ENCODE results near the gene IRAK4. TPM values are rescaled to one million over a fixed set of nuclear protein-coding genes. Genes with fewer than 3 reads are reported as not detected.

The IRAK4 gene
- 51.5 TPM for total RNA-seq (2013)
- 10 to 100 TPM; 17.3 to 44.6 (median 29.0) TPM for polyA plus RNA-seq
- polyA minus RNA-seq, result 15.1 and 16.5 TPM in 2 replicates
- total RNA-seq, result 11.5 to 61.0 (median 42.4) reads per million in 11 experiments

GRCh38 chr12:43758728-43759563, at the start of gene IRAK4, which contains the start of gene PUS7L:
Gene IRAK4, plus strand, starts transcription at chr12:43758951. Its CDS starts 9,161 bp downstream, at chr12:43768112.
Gene PUS7L, minus strand, starts transcription at chr12:43758790. Its CDS starts 3,545 bp downstream, at chr12:43755245.
- H3K36me3 Mint-ChIP-seq, result peaks cover 14 to 16% of the 10 kb centered on the region in 2 donors

More at GRCh38 chr12:43758728-43759563, at the start of gene IRAK4, which contains the start of gene PUS7L:
- Histone ChIP-seq H3K79me2 (ENCODE audit: insufficient read depth, low read length) (peaks cover 64% of the 10 kb centered on the region), H3K36me3 (replicated peaks in 1 of 2; ENCODE audit: control insufficient read depth in 1 of 2, insufficient read depth in 2 of 2, low read length in 2 of 2) (peaks cover 3 to 23% of the 10 kb centered on the region in 2 donors), H3K4me2 (replicated peaks; ENCODE audit: extremely low read depth, low read length, poor library complexity, severe bottlenecking) (peak within 1 kb of the TSS; percentile 81), H3K4me1 (ENCODE audit: control insufficient read depth in 1 of 2, insufficient read depth in 2 of 2, low read length in 2 of 2) (peaks cover 32 to 46% of the 10 kb centered on the region in 2 donors), H4K20me1 (ENCODE audit: insufficient read depth, low read length) (peaks cover 18% of the 10 kb centered on the region), H2AFZ (ENCODE audit: insufficient read depth, low read depth, low read length, poor library complexity, severe bottlenecking) (peak within 1 kb of the TSS; percentile 93), H3K9me3 (replicated peaks in 1 of 2; ENCODE audit: control insufficient read depth in 1 of 2, insufficient read depth in 1 of 2, low read length in 2 of 2) (no peaks in the 10 kb centered on the region), H3K4me3 (replicated peaks in 1 of 3; ENCODE audit: low read depth in 2 of 3, low read length in 3 of 3) (peak within 1 kb of the TSS; percentile 65 to 89 (median 84)), H3K27ac (ENCODE audit: low read depth in 1 of 2, low read length in 2 of 2) (peak within 1 kb of the TSS; percentile 92 to 97), H3K9ac (ENCODE audit: insufficient read depth, low read length, poor library complexity, severe bottlenecking) (peak within 1 kb of the TSS; percentile 89), H3K27me3 (ENCODE audit: control insufficient read depth in 2 of 2, insufficient read depth in 2 of 2, low read length in 2 of 2) (no peaks in the 10 kb centered on the region)
- Mint-ChIP-seq H3K27ac (peak within 1 kb of the TSS; percentile 97 to 99 (median 98)), H3K4me1 (peaks cover 50% of the 10 kb centered on the region), H3K9me3 (no peaks in the 10 kb centered on the region), H3K27me3 (ENCODE audit: low read depth in 3 of 3) (peaks cover 0 to 4% (median 0%) of the 10 kb centered on the region in 3 donors), H3K4me3 (peak within 1 kb of the TSS; percentile 93 to 97)
- peak; percentile 35 for TF ChIP-seq CTCF (IDR thresholded peaks at IDR 0.05)
- intact Hi-C loops (cut with micrococcal nuclease), result loop anchor here (2.0 to 5.0 kb wide), 2 partner anchors 46 to 48 kb away; partner anchors contain the start of gene TWF1 (in 1 of the 2)
- WGBS (ENCODE audit: insufficient coverage), result 0% methylated on average over 46 of the region's 54 CpGs
- peak; percentile 96 to 99 (median 96) for DNase-seq
